Gastrocnemius medialis (tissue), 4 donors: ENCODE data around the gene ATM.

Experiments used
- POLR2A ChIP-seq, 2 donors: fragments of 450-650 bp; IDR thresholded peaks; one replicate each; pipeline ENCODE4 v1.6.1; 2017; ENCODE audit warnings: antibody characterized with exemption in 2 of 2, mild to moderate bottlenecking in 2 of 2, moderate library complexity in 2 of 2
- TF ChIP-seq, protein P1 (sequence below), 5 experiments: fragments of 450-650 bp in 3 of 5; fragments of 200-600 bp in 2 of 5; sonication (generic) in 2 of 5; IDR thresholded peaks in 4 of 5; conservative IDR thresholded peaks in 1 of 5; 1 replicate in 4 of 5; 2 replicates in 1 of 5; pipeline ENCODE4 v1.5.1; 2016 to 2019; ENCODE audit warnings: antibody characterized with exemption in 5 of 5, mild to moderate bottlenecking in 3 of 5, moderate library complexity in 3 of 5

DNA sequence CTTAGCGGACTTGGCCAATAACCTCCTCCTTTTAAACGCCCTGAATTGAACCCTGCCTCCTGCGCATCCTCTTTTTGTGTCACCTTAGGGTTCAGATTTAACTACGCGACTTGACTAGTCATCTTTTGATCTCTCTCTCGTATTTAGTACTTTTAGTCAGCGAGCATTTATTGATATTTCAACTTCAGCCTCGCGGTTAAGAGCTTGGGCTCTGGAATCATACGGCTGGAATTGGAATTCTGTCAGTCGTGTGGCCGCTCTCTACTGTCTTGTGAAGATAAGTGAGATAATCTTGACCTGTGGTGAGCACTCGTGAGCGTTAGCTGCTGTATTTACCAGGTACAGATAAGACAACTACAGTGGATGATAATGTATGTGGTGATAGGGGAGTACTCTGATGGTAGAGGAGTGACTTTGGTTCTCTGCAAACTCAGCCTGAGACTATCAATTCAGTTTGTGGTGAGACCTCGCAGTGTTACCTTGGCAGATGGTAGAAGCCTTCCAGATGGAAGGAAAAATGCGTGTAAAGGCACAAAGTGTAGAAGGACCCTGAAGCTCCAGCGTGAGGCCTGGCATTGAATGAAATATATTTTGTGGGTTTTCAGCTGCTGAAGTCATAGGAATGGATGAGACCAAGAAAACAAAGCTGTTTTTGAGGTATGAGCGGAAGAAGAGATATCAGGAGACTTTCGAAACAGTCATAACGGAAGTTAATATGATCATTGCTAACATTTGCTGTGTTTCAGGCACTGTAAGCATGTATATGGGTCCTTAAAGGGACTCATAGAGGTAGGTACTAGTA, 682 bp downstream of the ATM start:
- TF ChIP-seq, protein P1, sequence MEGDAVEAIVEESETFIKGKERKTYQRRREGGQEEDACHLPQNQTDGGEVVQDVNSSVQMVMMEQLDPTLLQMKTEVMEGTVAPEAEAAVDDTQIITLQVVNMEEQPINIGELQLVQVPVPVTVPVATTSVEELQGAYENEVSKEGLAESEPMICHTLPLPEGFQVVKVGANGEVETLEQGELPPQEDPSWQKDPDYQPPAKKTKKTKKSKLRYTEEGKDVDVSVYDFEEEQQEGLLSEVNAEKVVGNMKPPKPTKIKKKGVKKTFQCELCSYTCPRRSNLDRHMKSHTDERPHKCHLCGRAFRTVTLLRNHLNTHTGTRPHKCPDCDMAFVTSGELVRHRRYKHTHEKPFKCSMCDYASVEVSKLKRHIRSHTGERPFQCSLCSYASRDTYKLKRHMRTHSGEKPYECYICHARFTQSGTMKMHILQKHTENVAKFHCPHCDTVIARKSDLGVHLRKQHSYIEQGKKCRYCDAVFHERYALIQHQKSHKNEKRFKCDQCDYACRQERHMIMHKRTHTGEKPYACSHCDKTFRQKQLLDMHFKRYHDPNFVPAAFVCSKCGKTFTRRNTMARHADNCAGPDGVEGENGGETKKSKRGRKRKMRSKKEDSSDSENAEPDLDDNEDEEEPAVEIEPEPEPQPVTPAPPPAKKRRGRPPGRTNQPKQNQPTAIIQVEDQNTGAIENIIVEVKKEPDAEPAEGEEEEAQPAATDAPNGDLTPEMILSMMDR (IDR thresholded peaks at IDR 0.05 in 4 of 5, conservative IDR thresholded peaks at IDR 0.05 in 1 of 5), result no peak
- TF ChIP-seq POLR2A (IDR thresholded peaks at IDR 0.05), result no peak
